Neuronal stem cell (in vitro differentiated cells): ENCODE measurements around the gene PWWP2B.

Experiments
- DNase-seq: peaks from one replicate; pipeline ENCODE4 v3.0.0-alpha.2; 2013; ENCODE audit warnings: low spot score
- H2AFZ ChIP-seq: one replicate; pipeline ENCODE4 v1.6.1; 2013; ENCODE audit warnings: mild to moderate bottlenecking, low read length, inconsistent platforms
- H2AK5ac ChIP-seq: 2 replicates; pipeline ENCODE4 v1.6.1; 2013; ENCODE audit warnings: low read depth, mild to moderate bottlenecking, inconsistent platforms, low read length, moderate library complexity, mixed read lengths
- H2BK120ac ChIP-seq: 2 replicates; pipeline ENCODE4 v1.6.1; 2013; ENCODE audit warnings: low read depth, mild to moderate bottlenecking, inconsistent platforms, low read length, moderate library complexity, mixed read lengths
- H2BK12ac ChIP-seq: one replicate; pipeline ENCODE4 v1.6.1; 2013; ENCODE audit warnings: low read length, inconsistent platforms
- H2BK15ac ChIP-seq: 2 replicates; pipeline ENCODE4 v1.6.1; 2013; ENCODE audit warnings: mild to moderate bottlenecking, low read length, inconsistent platforms, mixed read lengths
- H2BK5ac ChIP-seq: one replicate; pipeline ENCODE4 v1.6.1; 2013; ENCODE audit warnings: inconsistent platforms, mild to moderate bottlenecking, low read length, moderate library complexity
- H3K14ac ChIP-seq: one replicate; pipeline ENCODE4 v1.6.1; 2013; ENCODE audit warnings: low read length, inconsistent platforms
- H3K18ac ChIP-seq: 2 replicates; pipeline ENCODE4 v1.6.1; 2013; ENCODE audit warnings: low read length, inconsistent platforms
- H3K23ac ChIP-seq: 2 replicates; pipeline ENCODE4 v1.6.1; 2013; ENCODE audit warnings: low read depth, mild to moderate bottlenecking, mixed read lengths, low read length, inconsistent platforms; ENCODE audit not compliant: poor library complexity
- H3K27ac ChIP-seq: replicated peaks from 3 replicates; pipeline ENCODE4 v1.5.1; 2013; ENCODE audit warnings: low read length, inconsistent platforms
- H3K27me3 ChIP-seq, 3 experiments: 2 replicates each; pipeline ENCODE4 v1.6.1; 2013; ENCODE audit warnings: low read length in 3 of 3, mild to moderate bottlenecking in 2 of 3, inconsistent platforms in 1 of 3, low read depth in 1 of 3, mixed read lengths in 1 of 3, moderate library complexity in 1 of 3; ENCODE audit not compliant: control insufficient read depth in 3 of 3, insufficient read depth in 3 of 3
- H3K36me3 ChIP-seq, 2 donors: replicated peaks in 1 of 2; 2 replicates each; pipeline ENCODE4 v1.6.1; 2013; ENCODE audit warnings: low read length in 2 of 2; ENCODE audit not compliant: control insufficient read depth in 2 of 2, insufficient read depth in 2 of 2
- H3K4ac ChIP-seq: 2 replicates; pipeline ENCODE4 v1.6.1; 2013; ENCODE audit warnings: inconsistent platforms, mild to moderate bottlenecking, low read length, moderate library complexity
- H3K4me1 ChIP-seq, 2 donors: 1 replicate in 1 of 2; 2 replicates in 1 of 2; pipeline ENCODE4 v1.6.1; 2013; ENCODE audit warnings: low read length in 2 of 2, low read depth in 1 of 2; ENCODE audit not compliant: control insufficient read depth in 2 of 2, insufficient read depth in 1 of 2
- H3K4me2 ChIP-seq: one replicate; pipeline ENCODE4 v1.6.1; 2013; ENCODE audit warnings: mild to moderate bottlenecking, low read length, inconsistent platforms; ENCODE audit not compliant: insufficient read depth, poor library complexity, severe bottlenecking
- H3K4me3 ChIP-seq, 2 donors: 2 replicates each; pipeline ENCODE4 v1.5.1; 2013; ENCODE audit warnings: low read length in 2 of 2, mild to moderate bottlenecking in 2 of 2, inconsistent platforms in 1 of 2, moderate library complexity in 1 of 2
- H3K79me1 ChIP-seq: one replicate; pipeline ENCODE4 v1.6.1; 2013; ENCODE audit warnings: low read depth, mild to moderate bottlenecking, inconsistent platforms, low read length, moderate library complexity
- H3K9ac ChIP-seq: one replicate; pipeline ENCODE4 v1.6.1; 2013; ENCODE audit warnings: mild to moderate bottlenecking, low read depth, low read length, inconsistent platforms; ENCODE audit not compliant: poor library complexity
- H3K9me3 ChIP-seq, 2 donors: replicated peaks in 1 of 2; 2 replicates each; pipeline versions ENCODE3 to v1.6.1; 2013; ENCODE audit warnings: low read length in 2 of 2, mild to moderate bottlenecking in 2 of 2, inconsistent platforms in 1 of 2, low read depth in 1 of 2, mixed read lengths in 1 of 2, moderate library complexity in 1 of 2; ENCODE audit not compliant: control insufficient read depth in 2 of 2, insufficient read depth in 1 of 2
- H4K8ac ChIP-seq: one replicate; pipeline ENCODE4 v1.6.1; 2013; ENCODE audit warnings: low read depth, mild to moderate bottlenecking, inconsistent platforms, low read length, moderate library complexity
- H4K91ac ChIP-seq: one replicate; pipeline ENCODE4 v1.6.1; 2013; ENCODE audit warnings: low read length, low read depth, mild to moderate bottlenecking, inconsistent platforms; ENCODE audit not compliant: poor library complexity
- WGBS, 2 donors: extraction: QIAGEN DNeasy Blood & Tissue Kit; methylation state at CpG; one replicate each; pipeline ENCODE4 v1.1.7; 2013; ENCODE audit warnings: missing lambda C conversion rate in 2 of 2, mixed read lengths in 1 of 2; ENCODE audit not compliant: insufficient read length in 2 of 2, insufficient replicate concordance in 1 of 2; ENCODE audit errors: extremely low coverage in 2 of 2; 5-methylcytosine and 5-hydroxymethylcytosine counted together

The PWWP2B gene

GRCh38 chr10:132360766-132361447 lies 36.1 kb upstream of the PWWP2B start:
- no peak overlapping the region for H2BK15ac ChIP-seq

GRCh38 chr10:132361581-132362101 lies 35.4 kb upstream of the PWWP2B start:
- WGBS, 2 donors: no CpG with 5 or more reads among the region's 15 CpGs

More at GRCh38 chr10:132360766-132361447, 36.1 kb upstream of the PWWP2B start:
- Histone ChIP-seq H3K9ac (no peak overlapping the region), H3K4me1 (no peaks in the 10 kb centered on the region), H3K9me3 (peaks cover 0 to 4% of the 10 kb centered on the region in 2 donors), H2BK12ac (no peak overlapping the region), H3K23ac (no peak overlapping the region), H3K4ac (no peak overlapping the region), H2BK120ac (no peak overlapping the region), H3K79me1 (no peaks in the 10 kb centered on the region), H4K8ac (no peak overlapping the region), H2AFZ (no peak overlapping the region), H3K14ac (peak overlapping the region; percentile 58), H3K4me2 (no peak overlapping the region), H3K18ac (no peak overlapping the region), H3K36me3 (peaks cover 5 to 22% of the 10 kb centered on the region in 2 donors), H3K27ac (no peak overlapping the region), H3K27me3 (no peaks in the 10 kb centered on the region), H2BK5ac (no peak overlapping the region), H4K91ac (no peak overlapping the region), H2AK5ac (no peak overlapping the region), H3K4me3 (no peak overlapping the region)
- WGBS, 2 donors: no CpG with 5 or more reads among the region's 22 CpGs
- DNase-seq: no peak

GRCh38 chr10:132362151-132362611 lies 34.8 kb upstream of the PWWP2B start:
- DNase-seq: no peak
- H4K8ac ChIP-seq: peak overlapping the region; percentile 57
- H3K14ac ChIP-seq: no peak overlapping the region
- no peak overlapping the region for H4K91ac ChIP-seq
- no peak overlapping the region for H2BK5ac ChIP-seq
- no peak overlapping the region for H2AFZ ChIP-seq
- no CpG with 5 or more reads among the region's 12 CpGs for WGBS, 2 donors
- peaks cover 0 to 4% of the 10 kb centered on the region in 2 donors for H3K9me3 ChIP-seq
- H3K4ac ChIP-seq: no peak overlapping the region
- no peak overlapping the region for H3K27ac ChIP-seq
- no peak overlapping the region for H3K18ac ChIP-seq
- no peak overlapping the region for H3K4me2 ChIP-seq
- H2BK15ac ChIP-seq: no peak overlapping the region
- H3K9ac ChIP-seq: no peak overlapping the region
- H3K79me1 ChIP-seq: no peaks in the 10 kb centered on the region
- no peak overlapping the region for H2BK120ac ChIP-seq
- peaks cover 8 to 27% of the 10 kb centered on the region in 2 donors for H3K36me3 ChIP-seq
- no peak overlapping the region for H2BK12ac ChIP-seq
- no peaks in the 10 kb centered on the region for H3K4me1 ChIP-seq
- no peak overlapping the region for H3K4me3 ChIP-seq
- H2AK5ac ChIP-seq: no peak overlapping the region
- no peaks in the 10 kb centered on the region for H3K27me3 ChIP-seq
- H3K23ac ChIP-seq: no peak overlapping the region

More at GRCh38 chr10:132361581-132362101, 35.4 kb upstream of the PWWP2B start:
- no peaks in the 10 kb centered on the region for H3K79me1 ChIP-seq
- H3K9me3 ChIP-seq: peaks cover 0 to 4% of the 10 kb centered on the region in 2 donors
- H2BK12ac ChIP-seq: no peak overlapping the region
- no peaks in the 10 kb centered on the region for H3K4me1 ChIP-seq
- H4K8ac ChIP-seq: no peak overlapping the region
- peak overlapping the region; percentile 36 for H2AK5ac ChIP-seq
- peaks cover 6 to 28% of the 10 kb centered on the region in 2 donors for H3K36me3 ChIP-seq
- no peak overlapping the region for H3K4me3 ChIP-seq
- no peak overlapping the region for H3K27ac ChIP-seq
- H2BK15ac ChIP-seq: no peak overlapping the region
- no peak overlapping the region for H3K23ac ChIP-seq
- no peak overlapping the region for H2AFZ ChIP-seq
- DNase-seq: no peak
- H3K18ac ChIP-seq: peak overlapping the region; percentile 34
- no peak overlapping the region for H2BK120ac ChIP-seq
- H3K4me2 ChIP-seq: no peak overlapping the region
- no peak overlapping the region for H3K4ac ChIP-seq
- no peak overlapping the region for H3K14ac ChIP-seq
- no peak overlapping the region for H4K91ac ChIP-seq
- no peaks in the 10 kb centered on the region for H3K27me3 ChIP-seq
- H2BK5ac ChIP-seq: no peak overlapping the region
- H3K9ac ChIP-seq: no peak overlapping the region

GRCh38 chr10:132363376-132363775 lies 33.6 kb upstream of the PWWP2B start:
- H3K27ac ChIP-seq: no peak overlapping the region
- H3K9ac ChIP-seq: no peak overlapping the region
- H3K4me3 ChIP-seq: no peak overlapping the region
- H4K91ac ChIP-seq: no peak overlapping the region
- no CpG with 5 or more reads among the region's 15 CpGs for WGBS, 2 donors
- H2BK120ac ChIP-seq: no peak overlapping the region
- no peak overlapping the region for H2AFZ ChIP-seq
- no peaks in the 10 kb centered on the region for H3K4me1 ChIP-seq
- no peak overlapping the region for H2BK5ac ChIP-seq
- no peak for DNase-seq
- H3K79me1 ChIP-seq: no peaks in the 10 kb centered on the region
- H3K27me3 ChIP-seq: no peaks in the 10 kb centered on the region
- H3K23ac ChIP-seq: no peak overlapping the region
- H2AK5ac ChIP-seq: no peak overlapping the region
- peaks cover 8 to 31% of the 10 kb centered on the region in 2 donors for H3K36me3 ChIP-seq
- H2BK15ac ChIP-seq: no peak overlapping the region
- no peak overlapping the region for H2BK12ac ChIP-seq
- H4K8ac ChIP-seq: no peak overlapping the region
- H3K9me3 ChIP-seq: peaks cover 0 to 4% of the 10 kb centered on the region in 2 donors
- peak overlapping the region; percentile 3 for H3K18ac ChIP-seq
- H3K14ac ChIP-seq: no peak overlapping the region
- H3K4me2 ChIP-seq: no peak overlapping the region
- no peak overlapping the region for H3K4ac ChIP-seq
